GM06990 (cell line): ENCODE measurements around the gene CDH22.

Experiments used
- DNase-seq: peaks from one replicate; pipeline ENCODE4 v3.0.0-alpha.2; 2011; ENCODE audit not compliant: insufficient read length; ENCODE audit errors: extremely low read depth
- H3K27me3 ChIP-seq: replicated peaks from 2 replicates; pipeline ENCODE4 v1.6.0; 2011; ENCODE audit warnings: low read length; ENCODE audit not compliant: control insufficient read depth, insufficient read depth
- H3K36me3 ChIP-seq: 2 replicates; pipeline ENCODE4 v1.5.1; 2011; ENCODE audit warnings: low read length; ENCODE audit not compliant: control insufficient read depth, insufficient read depth
- H3K4me3 ChIP-seq: replicated peaks from 2 replicates; pipeline ENCODE4 v1.5.1; 2011; ENCODE audit warnings: low read depth, mild to moderate bottlenecking, control low read depth, low read length
- CTCF ChIP-seq: IDR thresholded peaks from 2 replicates; pipeline ENCODE4 v1.5.1; 2011; ENCODE audit warnings: low read length, control low read depth, mild to moderate bottlenecking, inconsistent platforms; ENCODE audit not compliant: insufficient read depth, poor library complexity, severe bottlenecking

CDH22 gene

DNA sequence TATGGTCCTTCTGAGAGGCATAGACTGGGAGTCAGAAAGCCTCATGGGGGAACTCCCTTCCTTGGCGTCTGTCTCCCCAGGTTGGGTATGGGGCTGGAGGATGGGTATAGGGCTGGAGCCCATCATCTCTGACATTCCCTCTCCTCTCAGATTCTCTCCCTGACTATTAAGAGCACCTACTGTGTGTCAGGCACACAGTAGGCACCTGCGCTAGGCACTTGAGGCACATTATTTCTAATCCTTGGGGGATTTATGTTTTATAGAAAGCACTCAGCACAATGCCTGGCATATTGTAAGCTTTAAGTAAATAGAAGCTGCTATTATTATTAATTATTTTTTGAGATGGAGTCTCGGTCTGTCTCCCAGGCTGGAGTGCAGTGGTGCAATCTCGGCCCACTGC, 113.9 kb downstream of the CDH22 start:
- Histone ChIP-seq H3K27me3 (peaks cover 1% of the 10 kb centered on the region; the same call in 1 of the 2 replicates), H3K4me3 (no peak overlapping the region), H3K36me3 (no peaks in the 10 kb centered on the region)
- DNase-seq: no peak
- no peak for TF ChIP-seq CTCF

DNA sequence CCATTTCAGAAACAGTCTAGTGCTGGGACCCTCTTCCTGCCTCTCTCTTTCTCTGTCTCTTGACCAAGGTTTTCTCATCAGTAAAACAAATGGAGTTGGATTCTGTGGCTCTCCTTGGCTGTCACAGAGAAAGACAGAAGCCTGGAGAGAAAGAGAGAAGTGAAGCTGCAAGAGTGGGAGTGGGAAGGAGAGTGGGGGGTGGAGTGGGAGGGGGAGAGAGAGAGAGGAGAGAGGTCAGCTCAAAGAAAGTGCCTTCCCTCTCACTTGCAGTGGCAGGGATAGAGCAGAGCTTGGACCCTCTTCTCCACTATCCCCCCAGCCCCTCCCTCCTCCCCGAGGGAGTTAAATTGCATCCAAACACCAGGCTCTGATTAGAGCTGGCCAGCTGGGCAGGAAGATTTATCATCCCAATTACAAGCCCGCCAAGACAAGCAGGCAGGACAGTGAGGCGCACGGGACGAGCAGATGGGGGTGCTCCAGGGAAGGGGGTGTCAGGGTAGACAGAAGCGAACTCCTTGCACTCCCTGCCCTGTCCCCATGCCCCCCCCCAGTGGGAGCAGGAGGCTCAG, 115.8 kb downstream of the CDH22 start:
- no peak for DNase-seq
- H3K27me3 ChIP-seq: peaks cover under 1% of the 10 kb centered on the region; the same call in 1 of the 2 replicates
- no peak for TF ChIP-seq CTCF

DNA sequence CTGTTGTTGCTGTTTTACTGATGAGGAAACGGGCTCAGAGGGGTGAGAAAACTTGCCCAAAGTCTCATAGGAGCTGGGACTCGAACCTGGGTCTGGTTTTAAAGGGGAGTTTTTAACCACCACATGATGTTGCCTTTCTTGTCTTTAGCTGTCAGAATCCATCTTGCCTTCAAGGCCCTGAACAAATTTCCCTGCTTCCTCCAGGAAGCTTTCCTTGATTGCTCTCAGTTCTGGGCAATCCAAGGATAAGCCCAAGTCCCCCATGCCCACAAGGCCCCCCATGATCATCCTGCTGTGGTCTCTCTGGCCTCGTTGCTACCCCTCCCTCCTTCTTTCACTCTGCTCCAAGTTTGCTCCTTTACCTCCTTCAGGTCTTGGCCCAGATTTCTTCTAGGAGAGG, 116.7 kb downstream of the CDH22 start:
- DNase-seq: no peak
- no peak for TF ChIP-seq CTCF
- no peaks in the 10 kb centered on the region for H3K36me3 ChIP-seq
- H3K27me3 ChIP-seq: no peaks in the 10 kb centered on the region; the same call in none of the 2 replicates
- no peak overlapping the region for H3K4me3 ChIP-seq

More for the DNA sequence above, 115.8 kb downstream of the CDH22 start:
- no peak overlapping the region for H3K4me3 ChIP-seq
- no peaks in the 10 kb centered on the region for H3K36me3 ChIP-seq

DNA sequence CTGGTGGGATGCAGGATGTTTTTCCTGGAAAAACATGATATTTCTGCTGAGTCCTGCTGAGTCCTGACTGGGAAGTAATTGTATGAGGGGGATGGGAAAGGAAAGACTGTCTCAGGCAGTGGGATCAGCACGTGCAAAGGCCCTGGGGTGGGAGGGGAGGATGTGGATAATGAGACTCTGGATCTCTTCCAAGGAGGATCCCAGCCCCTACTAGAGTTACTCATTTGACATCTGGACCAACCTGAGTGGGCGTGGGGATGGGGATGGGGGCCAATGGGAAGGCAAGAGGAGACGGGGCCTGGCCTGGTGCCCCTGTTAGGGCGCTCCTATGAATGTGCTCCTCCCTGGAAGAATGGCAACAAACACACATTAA, 117.1 kb downstream of the CDH22 start:
- Histone ChIP-seq H3K4me3 (no peak overlapping the region), H3K27me3 (no peaks in the 10 kb centered on the region; the same call in none of the 2 replicates), H3K36me3 (no peaks in the 10 kb centered on the region)
- TF ChIP-seq CTCF: no peak
- DNase-seq: no peak

DNA sequence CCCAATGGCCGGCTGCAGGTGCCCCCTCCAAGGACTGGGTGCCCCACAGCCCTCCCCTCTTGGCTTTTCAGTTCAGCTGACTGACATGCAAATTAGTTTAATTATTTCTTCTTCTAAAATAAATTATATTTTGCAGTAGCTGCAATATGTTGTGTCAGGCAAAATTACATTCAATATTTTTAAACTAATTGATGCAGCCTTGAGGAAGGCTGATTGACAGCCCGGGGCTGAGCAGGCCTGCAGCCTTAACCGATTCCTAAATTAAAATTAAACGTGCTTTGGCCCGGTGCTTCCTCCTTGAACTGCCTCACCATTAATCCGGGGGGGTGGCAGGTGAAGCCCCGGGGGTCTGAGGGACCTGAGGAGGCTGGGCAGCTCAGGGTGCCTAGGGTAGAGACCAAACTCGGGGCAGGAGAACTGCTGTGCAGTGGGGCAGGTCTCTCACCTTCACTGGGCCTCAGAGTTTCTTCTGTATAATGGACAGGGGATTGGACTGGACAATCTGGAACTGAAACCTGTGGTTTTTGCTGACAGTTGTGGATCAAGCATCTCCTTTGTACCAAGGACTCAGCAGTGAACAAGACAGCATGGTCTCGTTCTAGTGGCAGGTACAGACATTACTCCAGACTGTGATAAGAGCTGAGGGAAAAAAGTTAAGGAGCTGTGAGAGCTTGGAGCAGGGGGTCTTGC, 117.7 kb downstream of the CDH22 start:
- no peaks in the 10 kb centered on the region for H3K36me3 ChIP-seq
- DNase-seq: no peak
- no peak overlapping the region for H3K4me3 ChIP-seq
- no peak for TF ChIP-seq CTCF
- no peaks in the 10 kb centered on the region; the same call in none of the 2 replicates for H3K27me3 ChIP-seq
